HG03457 (cell line): ENCODE results near the gene SLC6A17.

ENCODE experiments used
- ATAC-seq: cut with Tn5 transposase; IDR thresholded peaks from one replicate; pipeline ENCODE4 v1.9.1; 2021; ENCODE audit warnings: moderate number of reproducible peaks; ENCODE audit not compliant: unreplicated experiment

Gene SLC6A17

GRCh38 chr1:110201157-110201825, 51.0 kb downstream of the SLC6A17 start:
- no peak for ATAC-seq

- no peak for ATAC-seq
Observed at GRCh38 chr1:110203021-110203661, 52.8 kb downstream of the SLC6A17 start.

- no peak for ATAC-seq
Observed at GRCh38 chr1:110205156-110205555, 54.9 kb downstream of the SLC6A17 start.

GRCh38 chr1:110205591-110206155, 55.4 kb downstream of the SLC6A17 start:
- no peak for ATAC-seq

GRCh38 chr1:110206261-110206920, 56.1 kb downstream of the SLC6A17 start:
- ATAC-seq: no peak

- ATAC-seq: no peak
Observed at GRCh38 chr1:110207831-110208230, 57.5 kb downstream of the SLC6A17 start.

- ATAC-seq: no peak
Observed at GRCh38 chr1:110208916-110209645, 58.8 kb downstream of the SLC6A17 start.

GRCh38 chr1:110209715-110210603, 59.7 kb downstream of the SLC6A17 start, which contains the start of gene KCNC4:
Gene KCNC4 (plus strand): TSS chr1:110210314. CDS start chr1:110211500, 1,186 bp downstream.
- ATAC-seq: peak; percentile 73

GRCh38 chr1:110210604-110211495, 60.6 kb downstream of the SLC6A17 start:
- ATAC-seq: peak; percentile 18

GRCh38 chr1:110211496-110212168, 61.3 kb downstream of the SLC6A17 start:
- ATAC-seq: no peak

- no peak for ATAC-seq
Observed at GRCh38 chr1:110212169-110213142, 62.2 kb downstream of the SLC6A17 start.

- no peak for ATAC-seq
Observed at GRCh38 chr1:110213143-110213540, 62.8 kb downstream of the SLC6A17 start.

- ATAC-seq: no peak
Observed at GRCh38 chr1:110214454-110215404, 64.4 kb downstream of the SLC6A17 start.

GRCh38 chr1:110215621-110216515, 65.6 kb downstream of the SLC6A17 start:
- no peak for ATAC-seq

- no peak for ATAC-seq
Observed at GRCh38 chr1:110216844-110217444, 66.7 kb downstream of the SLC6A17 start.
